LNCAP (cell line): ENCODE data around the gene LTBP1.

ENCODE experiments used
- TF ChIP-seq, protein P1 (sequence below): fragments of 450-650 bp; IDR thresholded peaks from 2 replicates; pipeline ENCODE4 v1.5.1; 2017; ENCODE audit warnings: mild to moderate bottlenecking

Gene LTBP1

DNA sequence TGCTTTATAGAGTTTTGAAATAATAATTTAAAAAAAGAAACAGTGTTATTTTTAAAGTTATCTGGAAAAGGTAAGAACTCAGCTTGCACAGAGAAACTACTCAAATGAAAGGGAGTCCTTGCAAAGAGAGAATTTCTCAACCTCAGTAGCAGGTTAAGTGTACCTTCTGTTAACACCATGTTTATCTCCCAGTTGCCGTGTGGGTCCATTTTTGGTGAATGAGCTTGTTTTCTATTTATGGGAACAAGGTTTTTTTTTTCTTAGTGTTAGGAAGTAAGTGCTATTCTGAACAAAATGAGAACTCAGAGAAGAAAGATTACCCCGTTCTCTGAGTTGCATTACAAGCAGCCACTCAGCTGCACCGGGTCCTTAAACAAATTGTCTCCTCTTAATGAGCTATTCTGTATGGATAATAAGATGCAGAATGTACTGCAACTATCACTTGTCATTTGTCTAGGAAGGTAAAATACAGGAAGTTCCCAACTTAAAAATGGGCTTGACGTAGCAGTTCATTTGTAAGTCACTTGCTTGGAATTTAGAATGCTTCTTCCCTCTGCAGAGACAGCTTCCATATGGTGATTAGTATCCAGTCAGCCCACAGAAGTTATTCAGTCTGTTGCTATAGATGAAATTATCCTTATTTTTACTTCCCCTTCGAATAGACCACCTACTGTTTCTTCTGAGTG lies 74.9 kb downstream of the LTBP1 start:
- TF ChIP-seq, protein P1, sequence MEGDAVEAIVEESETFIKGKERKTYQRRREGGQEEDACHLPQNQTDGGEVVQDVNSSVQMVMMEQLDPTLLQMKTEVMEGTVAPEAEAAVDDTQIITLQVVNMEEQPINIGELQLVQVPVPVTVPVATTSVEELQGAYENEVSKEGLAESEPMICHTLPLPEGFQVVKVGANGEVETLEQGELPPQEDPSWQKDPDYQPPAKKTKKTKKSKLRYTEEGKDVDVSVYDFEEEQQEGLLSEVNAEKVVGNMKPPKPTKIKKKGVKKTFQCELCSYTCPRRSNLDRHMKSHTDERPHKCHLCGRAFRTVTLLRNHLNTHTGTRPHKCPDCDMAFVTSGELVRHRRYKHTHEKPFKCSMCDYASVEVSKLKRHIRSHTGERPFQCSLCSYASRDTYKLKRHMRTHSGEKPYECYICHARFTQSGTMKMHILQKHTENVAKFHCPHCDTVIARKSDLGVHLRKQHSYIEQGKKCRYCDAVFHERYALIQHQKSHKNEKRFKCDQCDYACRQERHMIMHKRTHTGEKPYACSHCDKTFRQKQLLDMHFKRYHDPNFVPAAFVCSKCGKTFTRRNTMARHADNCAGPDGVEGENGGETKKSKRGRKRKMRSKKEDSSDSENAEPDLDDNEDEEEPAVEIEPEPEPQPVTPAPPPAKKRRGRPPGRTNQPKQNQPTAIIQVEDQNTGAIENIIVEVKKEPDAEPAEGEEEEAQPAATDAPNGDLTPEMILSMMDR, result no peak

DNA sequence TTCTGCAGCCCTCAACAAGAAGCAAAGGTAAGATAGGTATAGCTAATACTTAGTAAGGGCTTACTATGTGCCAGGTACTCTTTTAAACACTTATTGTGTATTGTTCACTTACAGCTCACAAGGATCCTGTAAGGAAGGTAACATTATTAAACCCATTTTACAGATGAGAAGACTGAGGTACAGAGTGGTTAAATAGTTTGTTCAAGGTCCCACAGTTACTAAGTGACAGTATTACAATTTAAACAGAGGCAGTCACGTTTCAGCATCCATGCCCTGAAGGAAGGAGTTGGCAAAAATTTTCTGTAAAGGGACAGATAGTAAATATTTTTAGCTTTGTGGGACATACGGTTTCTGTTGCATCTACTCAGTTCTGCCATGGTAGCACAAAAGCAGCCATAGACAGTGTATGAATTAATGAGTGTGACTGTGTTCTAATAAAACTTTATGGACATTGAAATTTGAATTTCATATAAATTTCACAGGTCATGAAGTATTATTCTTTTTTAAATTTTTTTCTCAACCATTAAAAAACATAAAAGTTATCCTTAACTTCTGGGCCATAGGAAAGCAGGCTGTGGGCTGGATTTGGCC lies 75.7 kb downstream of the LTBP1 start:
- TF ChIP-seq, protein P1, result no peak

DNA sequence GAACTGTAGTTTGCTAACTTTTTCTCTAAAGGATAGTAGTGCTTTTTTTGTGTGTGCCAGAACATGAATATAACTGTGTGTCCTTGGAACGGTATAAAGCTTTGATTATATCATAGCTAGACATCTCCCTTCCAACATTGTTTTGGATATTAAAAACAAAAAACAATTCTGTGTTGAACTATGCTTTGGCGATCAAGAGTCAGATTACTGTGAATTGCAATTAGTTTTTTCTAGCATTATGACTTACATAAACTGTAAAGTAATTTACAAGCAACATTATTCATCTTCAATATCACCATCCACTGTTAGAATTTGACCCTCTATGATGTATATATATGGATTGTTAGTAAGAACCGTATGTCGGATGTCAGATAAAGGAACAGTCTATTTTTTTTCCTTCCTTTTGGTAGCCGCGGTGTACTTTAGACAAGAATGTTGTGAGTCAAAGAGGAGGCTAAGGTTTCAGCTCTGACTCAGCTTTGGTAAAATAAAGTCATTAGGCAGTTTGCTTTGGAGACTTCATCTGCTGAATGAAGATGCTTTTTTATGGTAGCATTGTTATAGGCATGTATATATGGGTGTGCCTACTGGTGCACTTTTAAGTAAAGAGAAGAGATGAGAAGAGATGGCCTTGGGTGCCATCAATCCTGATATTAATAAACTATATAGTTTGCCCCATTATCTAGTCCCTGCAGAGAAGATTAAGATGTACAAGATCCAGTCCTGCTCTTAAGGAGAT lies 76.4 kb downstream of the LTBP1 start:
- TF ChIP-seq, protein P1, result no peak

DNA sequence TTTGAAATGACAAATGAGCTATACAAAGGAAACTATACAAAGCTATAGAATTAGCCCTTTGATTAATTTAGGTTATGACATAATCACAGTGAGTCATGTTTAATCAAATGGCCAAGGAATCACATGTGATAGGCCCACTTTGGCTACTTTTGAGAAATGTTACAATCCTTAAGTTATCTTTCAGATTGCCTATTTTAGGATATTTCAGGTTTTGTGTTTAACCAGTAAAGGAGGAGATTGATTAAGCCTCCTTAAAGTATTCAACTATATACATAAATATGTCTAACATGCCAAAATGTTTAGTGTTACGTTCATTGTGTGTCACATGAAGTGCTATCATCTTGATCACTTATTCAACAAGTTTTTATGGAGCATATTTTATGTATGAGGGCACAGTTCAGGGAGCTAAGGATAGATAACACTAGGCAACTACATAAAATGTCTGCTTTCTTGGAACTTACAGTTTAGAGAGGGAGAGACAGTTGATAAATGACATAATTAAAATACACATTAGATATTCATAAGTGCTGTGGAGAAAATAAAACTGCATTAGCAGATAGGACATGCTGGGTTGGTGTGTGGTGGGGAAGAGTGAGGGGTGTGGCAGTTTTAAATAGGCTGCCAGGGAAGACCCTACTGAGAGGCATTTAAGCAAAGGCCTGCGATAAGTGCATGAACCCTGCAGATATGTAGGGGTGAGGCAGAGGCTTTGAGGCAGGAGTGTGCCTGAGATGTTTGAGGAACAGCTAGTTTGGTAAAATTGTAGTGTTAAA lies 77.2 kb downstream of the LTBP1 start:
- TF ChIP-seq, protein P1, result no peak

DNA sequence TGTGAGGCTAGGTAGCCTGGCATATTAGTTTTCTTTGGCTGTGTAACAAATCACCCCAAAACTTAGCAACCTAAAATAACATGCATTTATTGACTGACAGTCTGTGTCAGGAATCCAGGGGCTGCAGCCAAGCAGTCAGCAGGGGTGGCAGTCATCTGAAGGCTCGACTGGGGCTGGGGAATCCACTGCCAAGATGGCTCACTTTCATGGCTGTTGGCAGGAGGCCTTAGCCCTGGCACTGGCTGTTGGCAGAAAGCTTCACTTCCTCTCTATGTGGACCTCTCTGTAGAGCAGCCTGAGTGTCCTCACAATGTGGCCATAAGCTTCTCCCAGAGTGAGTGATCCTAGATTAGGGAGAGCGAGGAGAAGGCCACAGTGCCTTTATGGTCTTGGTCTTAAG lies 78.0 kb downstream of the LTBP1 start:
- TF ChIP-seq, protein P1, result no peak

DNA sequence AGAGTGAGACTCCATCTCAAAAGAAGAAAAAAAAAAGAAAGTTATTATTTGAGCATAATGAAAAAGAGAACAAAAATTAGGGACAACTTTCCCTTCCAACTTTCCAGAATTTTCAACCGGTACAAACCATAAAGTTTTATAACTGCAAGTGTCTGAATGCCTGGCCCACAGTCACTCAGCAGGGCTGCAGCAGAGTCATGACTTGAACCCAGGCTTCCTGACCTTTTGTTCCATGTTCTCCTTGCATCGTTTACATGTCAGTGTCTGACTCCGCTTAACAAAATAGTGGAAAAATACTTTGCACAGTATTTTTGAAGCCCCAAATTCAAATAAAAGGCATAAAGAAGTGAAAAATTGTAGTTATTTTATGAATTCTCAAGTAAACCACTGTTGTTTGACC lies 82.7 kb downstream of the LTBP1 start:
- TF ChIP-seq, protein P1, result no peak

DNA sequence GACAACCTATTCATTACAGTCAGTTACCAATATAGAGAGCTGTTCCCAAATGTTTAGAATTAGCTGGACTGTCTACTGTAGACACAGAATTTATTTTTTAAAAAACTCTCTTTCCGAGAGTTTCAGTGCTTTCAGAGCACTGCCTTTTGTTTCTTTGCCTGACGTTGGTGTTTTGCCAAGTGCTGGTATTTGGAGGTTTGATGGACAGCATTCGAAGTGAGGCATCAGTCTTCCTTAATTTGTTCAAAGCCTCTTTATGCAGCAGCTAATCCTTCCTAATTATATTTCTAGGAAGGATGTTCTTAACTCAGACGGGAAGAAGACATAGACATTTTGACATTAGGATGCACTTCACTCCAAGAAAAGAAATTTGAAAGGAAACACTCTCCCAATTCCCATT lies 83.2 kb downstream of the LTBP1 start:
- TF ChIP-seq, protein P1, result no peak
